Stimulated activated CD4-positive, alpha-beta T cell treated with anti-CD3 and anti-CD28 coated beads, Interleukin-2, amount 100 ng/mL, for 4 hours (primary cell): Measurements from ENCODE around the gene FBXO42.

Source experiments
- DNase-seq: peaks from one replicate; pipeline ENCODE4 v3.0.0-alpha.2; 2020; ENCODE audit warnings: low read depth

FBXO42 gene

DNA sequence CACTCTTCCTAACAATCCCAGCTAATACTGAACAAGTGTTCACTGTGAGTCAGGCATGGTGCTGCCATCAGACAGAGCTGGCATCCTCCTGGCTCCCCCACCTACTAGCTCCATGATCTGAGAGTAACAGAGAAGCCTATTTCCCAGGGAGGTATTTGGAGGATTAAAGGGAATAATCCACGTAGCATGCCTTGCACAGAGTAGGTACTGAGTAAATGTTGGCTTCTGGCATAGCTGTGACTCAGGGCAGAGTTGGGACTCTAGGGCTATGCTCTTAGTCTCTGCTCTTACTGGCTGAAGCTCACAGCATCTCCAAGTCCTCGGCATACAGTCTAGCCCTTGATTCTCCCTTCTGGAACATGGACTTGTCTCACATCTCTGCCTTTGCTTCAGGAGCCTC is 148.1 kb downstream of the FBXO42 start:
- no peak for DNase-seq

DNA sequence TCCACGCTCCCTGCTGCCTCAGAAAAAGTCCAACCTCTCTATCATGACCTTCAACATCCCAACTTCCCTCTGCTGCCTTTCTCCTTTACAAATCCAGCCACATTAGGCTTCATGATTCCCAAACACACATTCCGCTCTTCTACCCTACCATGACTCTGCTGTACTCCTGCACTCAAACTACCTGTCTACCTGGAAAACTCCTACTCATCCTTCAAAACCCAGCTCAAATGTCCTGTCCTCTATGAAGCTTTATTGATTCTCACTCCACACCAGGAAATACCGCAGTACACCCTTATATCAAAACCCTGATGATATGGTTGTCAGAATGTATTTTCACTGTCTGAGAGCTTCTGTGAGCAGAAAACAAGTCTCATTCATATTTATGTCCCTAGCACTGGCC is 148.7 kb downstream of the FBXO42 start:
- no peak for DNase-seq

- no peak for DNase-seq
Measured at GRCh38 chr1:16202281-16203210, 149.7 kb downstream of the FBXO42 start.

DNA sequence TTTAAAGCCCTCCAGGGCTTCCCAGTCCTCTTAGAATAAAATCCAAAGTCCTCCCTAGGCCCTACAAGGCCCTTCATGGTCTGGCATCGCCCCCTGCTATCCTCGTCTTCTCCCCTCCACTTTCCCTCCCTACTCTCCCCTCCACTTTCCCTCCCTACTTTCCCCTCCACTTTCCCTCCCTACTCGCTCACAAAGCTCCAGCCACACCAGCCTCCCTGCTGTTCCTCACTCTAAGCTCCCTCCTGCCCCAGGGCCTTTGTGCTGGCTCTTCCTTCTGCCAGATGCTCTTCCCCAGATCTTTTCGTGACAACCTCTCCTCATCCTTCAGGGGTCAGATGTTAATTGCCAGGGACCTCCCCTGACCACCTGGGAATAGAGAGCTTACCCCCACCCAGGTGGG is 152.6 kb downstream of the FBXO42 start:
- no peak for DNase-seq

DNA sequence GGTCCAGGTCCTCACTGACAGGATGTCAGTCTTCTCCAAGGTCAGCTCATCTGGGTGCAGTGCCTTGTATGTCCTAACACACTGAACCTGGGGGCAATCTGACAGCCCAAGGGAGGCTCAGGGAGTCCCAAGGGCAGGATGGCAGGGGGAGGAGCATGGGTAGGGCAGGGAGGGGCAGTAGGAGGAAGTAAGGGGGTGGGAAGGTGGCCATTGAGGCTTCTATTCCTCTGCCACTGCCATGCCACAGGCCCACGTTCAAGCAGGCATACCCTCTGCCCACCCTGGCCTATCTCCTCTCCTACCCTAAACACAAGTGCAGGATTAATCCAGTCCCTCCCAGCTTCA is 153.2 kb downstream of the FBXO42 start:
- no peak for DNase-seq

DNA sequence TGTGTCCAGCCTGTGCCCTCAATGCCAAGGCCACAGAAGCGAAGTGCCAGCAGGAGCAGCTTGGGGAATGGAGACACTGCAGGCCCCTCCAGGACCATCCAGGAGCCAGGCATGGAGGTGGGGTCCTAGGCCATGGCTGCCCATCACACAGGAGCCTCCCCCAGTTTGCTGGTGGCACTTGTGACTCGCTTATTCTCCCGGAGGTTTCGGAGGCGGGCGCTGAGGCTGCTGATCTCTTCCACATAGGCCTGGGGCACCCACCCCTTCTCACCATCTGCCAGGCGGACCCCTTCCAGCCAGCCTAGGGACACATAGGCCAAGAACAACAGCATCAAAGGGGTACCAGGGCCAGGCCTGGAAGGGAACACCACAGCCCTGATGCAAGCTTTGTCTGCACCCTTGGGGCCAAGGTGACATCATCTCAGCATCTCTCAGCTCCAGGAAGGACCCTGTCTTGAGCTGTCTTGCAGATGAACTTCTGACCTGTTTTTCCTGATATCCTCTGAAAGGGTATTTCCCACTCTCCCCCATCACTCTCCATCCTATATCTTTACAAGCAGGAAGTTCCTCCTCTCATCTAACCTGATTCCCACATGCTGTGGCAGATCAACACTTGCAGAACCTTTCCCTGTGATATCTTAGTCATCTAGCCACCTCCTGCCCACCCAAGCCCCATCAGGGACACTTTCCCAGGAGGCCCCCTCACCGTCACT is 153.7 kb downstream of the FBXO42 start:
- DNase-seq: no peak

GRCh38 chr1:16196874-16197273 is 155.4 kb downstream of the FBXO42 start:
- DNase-seq: no peak
